Activated CD4-positive, CD25-positive, alpha-beta regulatory T cell (primary cell): ENCODE data around the gene ROPN1.
"Not testable (repeated sequence)": the region's sequence is repeated elsewhere in the genome, so short reads cannot be mapped to it uniquely, and the experiment has no call there.

Experiments
- DNase-seq, 4 experiments: peaks; one replicate each; lab custom pipeline; 2025; lab: John Stamatoyannopoulos, UW

Gene ROPN1

GRCh38 chr3:123991730-123992588, at the start of gene ROPN1:
ROPN1 (minus strand) TSS chr3:123992124; CDS start chr3:123980481, 11,643 bp downstream.
- DNase-seq: not testable (repeated sequence)

DNA sequence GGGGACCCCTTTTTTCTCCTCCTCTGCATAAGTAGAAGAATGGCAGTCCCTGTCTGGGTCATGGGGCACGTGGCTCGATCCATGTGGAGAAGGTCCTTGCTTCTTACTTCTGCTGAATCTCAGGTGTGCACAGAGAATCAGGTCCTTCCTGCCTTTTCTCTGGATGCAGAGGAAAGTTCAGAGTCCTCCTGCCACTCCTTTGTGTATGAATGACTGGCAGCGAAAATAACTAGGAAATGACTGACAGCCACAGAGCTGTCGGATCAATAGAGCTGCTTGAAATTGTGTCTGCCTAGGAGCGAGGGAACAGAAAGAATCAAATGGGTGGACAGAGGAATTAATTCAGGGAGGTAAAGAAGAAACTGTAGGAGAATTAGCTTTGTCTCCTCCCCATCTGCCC, 49.6 kb upstream of the ROPN1 start:
- no peak for DNase-seq

- no peak for DNase-seq
Observed at GRCh38 chr3:124037326-124037725, 45.4 kb upstream of the ROPN1 start.

DNA sequence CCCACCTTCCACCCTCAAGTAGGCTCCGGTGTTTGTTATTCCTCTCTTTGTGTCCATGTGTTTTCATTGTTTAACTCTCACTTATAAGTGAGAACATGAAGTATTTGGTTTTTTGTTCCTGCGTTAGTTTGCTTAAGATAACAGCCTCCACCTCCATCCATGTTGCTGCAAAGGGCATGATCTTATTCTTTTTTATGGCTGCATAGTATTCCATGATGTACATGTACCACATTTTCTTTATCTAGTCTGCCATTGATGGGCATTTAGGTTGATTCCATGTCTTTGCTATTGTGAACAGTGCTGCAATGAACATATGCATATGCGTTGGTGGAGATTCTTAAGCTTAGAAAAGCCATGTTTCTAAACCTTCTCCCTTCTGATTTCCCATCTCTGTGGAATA, 44.3 kb upstream of the ROPN1 start:
- DNase-seq: not testable (repeated sequence)

DNA sequence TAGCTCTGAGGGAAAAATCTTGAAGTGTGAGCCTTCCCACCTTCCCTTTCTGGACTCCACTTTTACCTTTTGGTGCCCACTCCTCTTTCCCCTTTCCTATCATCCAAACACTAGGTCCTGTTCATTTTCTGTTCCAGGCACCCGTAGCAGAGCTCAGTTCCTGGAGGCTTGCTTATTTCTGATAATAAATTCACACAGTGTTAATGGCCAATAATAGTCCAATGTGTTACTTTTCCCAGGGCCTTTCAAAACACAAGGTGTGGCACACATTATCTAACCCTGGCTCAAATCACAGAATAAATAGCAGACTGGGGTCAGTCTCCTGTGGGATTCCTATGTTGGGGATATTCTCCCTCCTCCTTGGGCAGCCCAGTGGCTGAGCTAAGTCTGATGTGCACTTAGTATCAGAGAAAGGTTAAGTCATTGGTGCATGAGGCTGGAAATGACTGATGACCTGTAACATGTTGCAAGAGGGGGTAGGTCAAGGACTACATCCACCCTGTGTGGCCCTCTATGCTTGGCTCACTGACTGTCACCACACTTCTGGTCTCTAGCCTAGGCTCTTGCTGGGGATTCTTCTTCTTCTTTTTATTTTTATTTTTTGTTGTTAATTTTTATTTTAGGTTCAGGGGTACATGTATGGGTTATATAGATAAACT, 43.7 kb upstream of the ROPN1 start:
- no peak for DNase-seq

GRCh38 chr3:124034844-124035152, 42.9 kb upstream of the ROPN1 start:
- DNase-seq: no peak

DNA sequence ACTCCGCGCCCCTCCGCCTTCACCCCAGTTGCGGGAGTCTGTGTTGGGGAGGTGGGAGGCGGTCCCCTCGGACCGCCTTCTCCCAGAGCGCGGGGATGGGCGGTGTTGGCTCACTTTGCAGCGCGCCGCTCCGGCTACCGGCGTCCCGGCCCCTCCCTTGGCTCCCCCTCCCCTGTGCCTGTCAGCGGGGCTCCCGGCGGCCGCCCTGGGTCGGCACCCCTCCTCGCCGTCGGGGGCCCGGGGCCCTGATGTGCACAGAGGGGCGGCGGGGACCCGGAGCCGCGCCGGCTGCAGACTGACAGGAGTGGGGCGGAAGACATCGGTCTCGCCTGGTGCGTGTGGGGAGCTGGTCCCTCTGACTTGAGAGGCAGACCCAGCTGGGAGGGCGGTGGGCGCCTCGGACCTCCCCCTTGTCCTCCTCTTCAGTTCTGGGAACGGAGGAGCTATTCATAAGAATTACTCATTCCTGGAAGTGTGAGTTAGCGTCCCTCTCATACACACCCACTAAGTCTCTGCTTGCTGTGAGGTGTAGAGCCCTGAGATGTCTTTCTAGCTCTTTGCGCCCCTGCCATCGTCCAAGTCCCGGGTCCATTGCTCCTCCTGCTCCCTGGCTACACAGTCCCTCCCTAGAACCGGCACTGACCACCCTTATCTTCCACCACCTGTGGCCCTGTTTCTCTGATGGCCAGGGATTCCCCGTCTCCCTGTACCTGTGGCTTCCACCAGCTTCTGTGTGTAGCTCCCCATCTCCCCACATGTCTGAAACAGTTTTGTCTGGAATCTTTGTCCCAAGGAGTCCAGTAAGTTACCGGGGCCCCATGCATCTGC, 42.3 kb upstream of the ROPN1 start:
- DNase-seq: peak in 1 of 4 experiments; percentile 2

GRCh38 chr3:124033360-124034015, 41.6 kb upstream of the ROPN1 start, which contains the start of gene KALRN:
KALRN (plus strand) TSS chr3:124033369.
- no peak for DNase-seq

- peak; percentile 7 to 21 (median 16) for DNase-seq
Observed at GRCh38 chr3:124032881-124033359, 41.0 kb upstream of the ROPN1 start.

DNA sequence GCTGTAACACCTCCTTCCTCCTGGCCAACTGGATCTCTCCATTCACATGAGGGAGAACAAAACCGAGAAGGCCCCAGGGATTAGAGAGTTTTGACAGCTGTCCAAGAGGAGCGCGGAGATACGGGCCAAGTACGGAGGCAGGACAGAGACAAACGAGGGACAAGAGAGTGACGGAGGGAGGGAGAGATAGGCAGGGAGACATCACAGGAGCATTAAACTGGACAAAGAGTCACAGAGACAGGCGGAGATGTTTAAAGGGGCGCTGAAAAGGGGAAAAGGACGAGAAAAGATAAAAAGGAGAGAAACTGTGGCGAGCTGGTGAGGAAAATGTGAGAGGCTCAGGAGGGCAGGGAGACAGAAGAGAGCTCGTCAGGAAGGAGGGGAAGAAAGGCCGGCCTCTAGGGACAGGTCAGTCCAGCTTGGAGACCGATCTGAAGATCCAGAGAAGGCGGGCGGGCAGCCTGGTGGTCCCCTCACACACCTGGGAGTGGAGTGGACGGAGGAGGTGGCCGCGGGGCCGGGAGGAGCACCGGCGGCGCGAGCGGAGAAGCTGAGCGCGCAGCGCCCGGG, 40.5 kb upstream of the ROPN1 start:
- DNase-seq: no peak

GRCh38 chr3:124026516-124026915, 34.6 kb upstream of the ROPN1 start:
- no peak for DNase-seq

DNA sequence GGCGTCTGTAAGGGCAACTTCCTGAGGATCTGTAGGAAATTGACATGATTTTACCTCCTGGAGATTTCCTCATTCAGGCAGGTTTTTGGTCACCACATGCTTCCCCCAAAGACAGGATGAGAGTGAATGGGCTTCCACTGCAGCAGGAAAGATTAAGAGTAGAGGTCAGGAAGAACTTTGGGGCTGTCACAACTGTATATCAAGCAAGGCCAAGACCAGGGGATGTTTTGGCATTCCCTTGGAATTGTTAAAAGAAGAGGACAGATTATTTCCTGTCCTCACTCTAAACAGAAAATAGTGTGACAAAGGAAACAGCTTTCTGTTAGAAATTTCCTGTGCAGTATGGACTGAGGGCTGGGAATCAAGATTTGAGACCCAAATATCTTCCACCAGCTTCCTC, 31.6 kb upstream of the ROPN1 start:
- not testable (repeated sequence) for DNase-seq

GRCh38 chr3:124019291-124019690, 27.4 kb upstream of the ROPN1 start:
- DNase-seq: no peak

- not testable (repeated sequence) for DNase-seq
Observed at GRCh38 chr3:124017502-124017901, 25.6 kb upstream of the ROPN1 start.

DNA sequence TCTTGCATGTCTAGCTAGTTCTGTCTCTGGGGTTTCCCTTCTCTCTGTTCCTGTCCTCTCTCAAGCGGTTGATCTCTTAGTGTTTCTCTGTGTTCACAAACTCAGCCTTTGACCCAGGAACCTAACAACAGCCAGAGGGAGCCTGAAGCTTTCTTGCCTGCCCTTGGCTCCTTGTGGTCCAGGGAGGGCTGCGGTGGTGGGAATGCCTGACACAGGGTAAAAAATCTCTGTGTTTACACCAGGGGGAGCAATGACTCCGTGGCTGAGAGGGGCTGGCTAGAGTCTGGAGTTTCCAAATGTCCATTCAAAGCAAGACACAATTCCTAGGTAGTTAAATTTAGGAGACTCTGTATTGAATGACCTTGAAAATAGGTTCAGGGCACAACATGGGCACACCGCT, 24.6 kb upstream of the ROPN1 start:
- not testable (repeated sequence) for DNase-seq

GRCh38 chr3:124014366-124014942, 22.5 kb upstream of the ROPN1 start:
- no peak for DNase-seq

DNA sequence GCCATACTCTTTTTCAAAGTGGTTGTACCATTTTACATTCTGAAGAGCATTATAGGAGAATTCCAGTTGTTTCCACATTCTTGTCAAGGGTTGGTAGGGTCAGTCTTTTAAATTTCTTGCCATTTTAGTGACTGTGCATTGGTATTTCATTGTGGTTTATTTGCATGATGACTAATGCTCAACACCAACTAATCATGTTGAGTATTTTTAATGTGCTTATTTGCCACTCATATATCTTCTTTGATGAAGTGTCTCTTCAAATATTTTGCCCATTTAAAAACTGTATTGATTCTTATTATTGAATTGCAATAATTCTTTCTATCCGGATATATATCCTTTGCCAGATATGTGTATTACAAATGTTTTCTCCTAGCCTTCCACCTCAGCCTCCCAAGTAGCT, 16.4 kb upstream of the ROPN1 start:
- DNase-seq: not testable (repeated sequence)

DNA sequence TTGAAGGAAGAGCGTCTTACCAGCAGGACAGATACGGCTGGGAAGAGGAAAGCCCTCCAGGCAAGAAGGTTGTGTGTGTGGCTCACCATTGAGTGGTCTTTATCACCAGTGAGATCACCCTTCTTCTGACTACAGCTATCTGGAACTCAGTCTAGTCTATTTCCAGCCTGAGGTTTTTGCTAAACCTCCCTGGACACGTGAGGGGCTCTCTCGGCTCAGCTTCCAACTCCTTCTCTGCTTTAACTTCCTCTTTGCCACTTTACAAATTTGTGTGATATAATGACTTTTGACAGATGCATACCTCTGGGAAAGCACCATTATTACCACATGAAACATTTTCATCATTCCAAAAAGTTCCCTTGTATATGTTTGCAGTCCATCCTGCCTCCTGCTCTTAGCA, 15.3 kb upstream of the ROPN1 start:
- no peak for DNase-seq

- DNase-seq: not testable (repeated sequence)
Observed at GRCh38 chr3:124002405-124003079, 10.6 kb upstream of the ROPN1 start.

- not testable (repeated sequence) for DNase-seq
Observed at GRCh38 chr3:124001366-124001765, 9.4 kb upstream of the ROPN1 start.
